K562 (cell line): Measurements from ENCODE around the gene FZD1.

Experiments
- BRCA1 ChIP-seq, 2 experiments: fragments of 450-650 bp in 1 of 2; sonication (generic) in 1 of 2; formaldehyde crosslinking in 1 of 2; IDR thresholded peaks; 2 replicates each; pipeline versions ENCODE4 v1.5.0 to v1.6.1; 2017 to 2020; ENCODE audit warnings: mild to moderate bottlenecking in 1 of 2, missing genetic modification reagents in 1 of 2
- NR2F6 ChIP-seq: fragments of 450-650 bp; formaldehyde crosslinking; IDR thresholded peaks from 2 replicates; pipeline ENCODE4 v1.4.0; 2020; ENCODE audit warnings: mild to moderate bottlenecking
- POLR3A ChIP-seq: IDR thresholded peaks from 2 replicates; pipeline ENCODE4 v1.6.1; 2011; ENCODE audit warnings: borderline replicate concordance, mild to moderate bottlenecking, moderate library complexity; ENCODE audit not compliant: insufficient read length, insufficient read depth; ENCODE audit errors: extremely low read depth
- SIN3A ChIP-seq, 2 experiments: fragments of 150-350 bp in 1 of 2; IDR thresholded peaks; 2 replicates each; pipeline ENCODE4 v1.6.1; 2011 to 2016; ENCODE audit warnings: borderline replicate concordance in 2 of 2, low read depth in 2 of 2, low read length in 2 of 2, mild to moderate bottlenecking in 2 of 2, moderate library complexity in 2 of 2; ENCODE audit not compliant: control insufficient read depth in 1 of 2
- ZNF766 ChIP-seq: fragments of 200-800 bp; sonication (Bioruptor generic); conservative IDR thresholded peaks from 2 replicates; pipeline ENCODE4 v1.6.1; 2016; ENCODE audit warnings: missing genetic modification characterization, missing compliant biosample characterization
- TF ChIP-seq, protein P1 (sequence below), 3 experiments: IDR thresholded peaks in 2 of 3; conservative IDR thresholded peaks in 1 of 3; 2 replicates each; pipeline ENCODE4 v1.5.1; 2011 to 2012; ENCODE audit warnings: low read length in 3 of 3, mild to moderate bottlenecking in 3 of 3, control low read depth in 2 of 3, improper control_type of control experiment in 1 of 3, inconsistent platforms in 1 of 3, low read depth in 1 of 3, mixed read lengths in 1 of 3, moderate library complexity in 1 of 3; ENCODE audit not compliant: insufficient read depth in 2 of 3
- TF ChIP-seq, protein P2 (sequence below): sonication (generic); formaldehyde crosslinking; IDR thresholded peaks from 2 replicates; pipeline ENCODE4 v1.8.1; 2023; ENCODE audit warnings: mild to moderate bottlenecking, missing genetic modification reagents

DNA sequence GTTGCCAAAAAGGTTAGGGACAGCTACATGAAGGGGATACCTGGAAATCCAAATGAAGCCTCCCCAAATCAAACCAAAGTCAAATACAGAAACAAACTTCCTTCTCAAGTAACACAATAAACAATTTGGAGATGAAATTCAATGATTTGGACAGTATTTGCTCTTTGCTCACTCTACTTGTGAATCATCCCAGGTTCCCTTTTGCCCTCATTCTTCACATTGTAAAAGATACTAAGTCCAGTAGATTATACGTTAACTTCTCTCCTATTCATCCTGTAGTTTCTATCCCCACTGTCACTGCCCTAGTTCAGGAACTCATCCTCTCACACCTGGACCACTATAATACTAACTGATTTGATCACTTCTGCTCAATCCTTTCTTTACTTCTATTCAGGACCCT, 28.3 kb downstream of the FZD1 start:
- TF ChIP-seq ZNF766 (no peak), SIN3A (IDR thresholded peaks at IDR 0.05; ENCODE audit: borderline replicate concordance in 2 of 2, control insufficient read depth in 1 of 2, low read depth in 2 of 2, low read length in 2 of 2) (no peak), BRCA1 (IDR thresholded peaks at IDR 0.05) (no peak), BRCA1 (CRISPR knock-in tag; IDR thresholded peaks at IDR 0.05) (no peak), NR2F6 (CRISPR knock-in tag) (no peak), POLR3A (no peak)
- TF ChIP-seq, protein P1, sequence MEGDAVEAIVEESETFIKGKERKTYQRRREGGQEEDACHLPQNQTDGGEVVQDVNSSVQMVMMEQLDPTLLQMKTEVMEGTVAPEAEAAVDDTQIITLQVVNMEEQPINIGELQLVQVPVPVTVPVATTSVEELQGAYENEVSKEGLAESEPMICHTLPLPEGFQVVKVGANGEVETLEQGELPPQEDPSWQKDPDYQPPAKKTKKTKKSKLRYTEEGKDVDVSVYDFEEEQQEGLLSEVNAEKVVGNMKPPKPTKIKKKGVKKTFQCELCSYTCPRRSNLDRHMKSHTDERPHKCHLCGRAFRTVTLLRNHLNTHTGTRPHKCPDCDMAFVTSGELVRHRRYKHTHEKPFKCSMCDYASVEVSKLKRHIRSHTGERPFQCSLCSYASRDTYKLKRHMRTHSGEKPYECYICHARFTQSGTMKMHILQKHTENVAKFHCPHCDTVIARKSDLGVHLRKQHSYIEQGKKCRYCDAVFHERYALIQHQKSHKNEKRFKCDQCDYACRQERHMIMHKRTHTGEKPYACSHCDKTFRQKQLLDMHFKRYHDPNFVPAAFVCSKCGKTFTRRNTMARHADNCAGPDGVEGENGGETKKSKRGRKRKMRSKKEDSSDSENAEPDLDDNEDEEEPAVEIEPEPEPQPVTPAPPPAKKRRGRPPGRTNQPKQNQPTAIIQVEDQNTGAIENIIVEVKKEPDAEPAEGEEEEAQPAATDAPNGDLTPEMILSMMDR (IDR thresholded peaks at IDR 0.05 in 2 of 3, conservative IDR thresholded peaks at IDR 0.05 in 1 of 3; ENCODE audit: insufficient read depth in 2 of 3, low read depth in 1 of 3, low read length in 3 of 3): no peak
- TF ChIP-seq, protein P2, sequence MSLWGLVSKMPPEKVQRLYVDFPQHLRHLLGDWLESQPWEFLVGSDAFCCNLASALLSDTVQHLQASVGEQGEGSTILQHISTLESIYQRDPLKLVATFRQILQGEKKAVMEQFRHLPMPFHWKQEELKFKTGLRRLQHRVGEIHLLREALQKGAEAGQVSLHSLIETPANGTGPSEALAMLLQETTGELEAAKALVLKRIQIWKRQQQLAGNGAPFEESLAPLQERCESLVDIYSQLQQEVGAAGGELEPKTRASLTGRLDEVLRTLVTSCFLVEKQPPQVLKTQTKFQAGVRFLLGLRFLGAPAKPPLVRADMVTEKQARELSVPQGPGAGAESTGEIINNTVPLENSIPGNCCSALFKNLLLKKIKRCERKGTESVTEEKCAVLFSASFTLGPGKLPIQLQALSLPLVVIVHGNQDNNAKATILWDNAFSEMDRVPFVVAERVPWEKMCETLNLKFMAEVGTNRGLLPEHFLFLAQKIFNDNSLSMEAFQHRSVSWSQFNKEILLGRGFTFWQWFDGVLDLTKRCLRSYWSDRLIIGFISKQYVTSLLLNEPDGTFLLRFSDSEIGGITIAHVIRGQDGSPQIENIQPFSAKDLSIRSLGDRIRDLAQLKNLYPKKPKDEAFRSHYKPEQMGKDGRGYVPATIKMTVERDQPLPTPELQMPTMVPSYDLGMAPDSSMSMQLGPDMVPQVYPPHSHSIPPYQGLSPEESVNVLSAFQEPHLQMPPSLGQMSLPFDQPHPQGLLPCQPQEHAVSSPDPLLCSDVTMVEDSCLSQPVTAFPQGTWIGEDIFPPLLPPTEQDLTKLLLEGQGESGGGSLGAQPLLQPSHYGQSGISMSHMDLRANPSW: no peak
